ENCODE measurements around the gene HIGD2A. TPM values are rescaled to one million over a fixed set of nuclear protein-coding genes. Genes with fewer than 3 reads are reported as not detected.

Gene HIGD2A
- total and polyA plus RNA-seq, 9 of the 15 experiments (the other 6 are each of a cell fraction or from before 2014, with no cell fraction given), result 94.7 to 264 (median 163) TPM

- peak; percentile 73 for TF ChIP-seq JUND (IDR thresholded peaks at IDR 0.05; ENCODE audit: borderline replicate concordance, low read depth, low read length)
- TF ChIP-seq JUND (tag; IDR thresholded peaks at IDR 0.05; ENCODE audit: borderline replicate concordance, low read depth, low read length), result peak; percentile 21; the same call in 2 of the 3 replicates
- TF ChIP-seq NFIX (CRISPR knock-in tag; IDR thresholded peaks at IDR 0.05; ENCODE audit: low read depth), result no peak
- TF ChIP-seq CREB3 (tag; conservative IDR thresholded peaks at IDR 0.05; ENCODE audit: low read depth), result no peak
- peak; percentile 65 for TF ChIP-seq SNIP1 (IDR thresholded peaks at IDR 0.05; ENCODE audit: low read depth)
- peak; percentile 96 to 99 (median 99) for TF ChIP-seq ZBTB11 (CRISPR knock-in tag; IDR thresholded peaks at IDR 0.05)
- peak; percentile 85 for TF ChIP-seq HDAC3 (IDR thresholded peaks at IDR 0.05; ENCODE audit: borderline replicate concordance, partially characterized antibody)
- TF ChIP-seq RBM39 (optimal IDR thresholded peaks at IDR 0.05; ENCODE audit: low read depth, low read length), result peak; percentile 29
- TF ChIP-seq ZBTB26 (CRISPR knock-in tag; IDR thresholded peaks at IDR 0.05), result peak; percentile 89; the same call in 1 of the 2 replicates
- no peak for TF ChIP-seq KLF10 (CRISPR knock-in tag; IDR thresholded peaks at IDR 0.05)
- no peak for TF ChIP-seq ZNF830 (CRISPR knock-in tag; IDR thresholded peaks at IDR 0.05)
- 0 out of 2 replicates have a peak, but pooled peaks have one; percentile 63 for TF ChIP-seq CHCHD3 (CRISPR knock-in tag; IDR thresholded peaks at IDR 0.05)
- TF ChIP-seq PHF21A (IDR thresholded peaks at IDR 0.05; ENCODE audit: borderline replicate concordance, low read depth), result peak; percentile 88; the same call in 1 of the 2 replicates
- peak; percentile 99 for TF ChIP-seq MYC (IDR thresholded peaks at IDR 0.05; ENCODE audit: low read depth, low read length)
- peak; percentile 69; the same call in 1 of the 2 replicates for TF ChIP-seq MYC (CRISPR knock-in tag; IDR thresholded peaks at IDR 0.05; ENCODE audit: borderline replicate concordance, low read depth)
- peak; percentile 43; the same call in 1 of the 2 replicates for TF ChIP-seq POLR2AphosphoS5 (IDR thresholded peaks at IDR 0.05; ENCODE audit: control insufficient read depth, insufficient read depth, low read depth, low read length)
- no peak for TF ChIP-seq ZNF57 (CRISPR knock-in tag; IDR thresholded peaks at IDR 0.05)
- peak; percentile 75 for TF ChIP-seq XRCC5 (IDR thresholded peaks at IDR 0.05; ENCODE audit: low read depth, low read length)
- no peak for TF ChIP-seq SLC30A9 (CRISPR knock-in tag; IDR thresholded peaks at IDR 0.05)
- TF ChIP-seq C11orf30 (IDR thresholded peaks at IDR 0.05; ENCODE audit: low read depth), result peak; percentile 98
- TF ChIP-seq DNMT1 (IDR thresholded peaks at IDR 0.05), result peak; percentile 99
These were observed at the start of gene HIGD2A, which contains the start of gene NOP16 (continued) for GRCh38 chr5:176388444-176389134.
